Endothelial cell of umbilical vein (primary cell): ENCODE data around the gene MACROD2. TPM values are rescaled to one million over a fixed set of nuclear protein-coding genes. Genes with fewer than 3 reads are reported as not detected.

Source experiments
- BruUV-seq: library from RNA; stranded (reverse); fragments of 400-500 nt; replicated peaks from 2 replicates; lab custom pipeline; 2021; lab: Mats Ljungman, UMichigan
- CTCF ChIA-PET: fragments of 300-600, 350-600 bp; sonication (Branson Sonifier 250); formaldehyde crosslinking; loops from one replicate; lab custom pipeline; 2021; ENCODE audit warnings: antibody characterized with exemption, inconsistent platforms; lab: Charles Lee
- POLR2A ChIA-PET: fragments of 300-600, 350-600 bp; sonication (Branson Sonifier 250); formaldehyde crosslinking; loops from one replicate; lab custom pipeline; 2021; ENCODE audit warnings: antibody characterized with exemption, inconsistent platforms; lab: Charles Lee
- DNase-seq: peaks from one replicate; pipeline ENCODE4 v3.0.0-alpha.2; 2011; ENCODE audit warnings: low read depth, low spot score
- FAIRE-seq: peaks from 2 replicates; lab custom pipeline; 2011; peaks lifted over from hg19 to GRCh38; lab: Jason Lieb, UNC
- H2AFZ ChIP-seq: 2 replicates; pipeline ENCODE4 v1.6.0; 2012; ENCODE audit warnings: low read depth, low read length, control low read depth, inconsistent platforms
- H3K27ac ChIP-seq: 2 replicates; pipeline ENCODE4 v1.5.1; 2011; ENCODE audit warnings: low read depth, mild to moderate bottlenecking, control low read depth, low read length, moderate library complexity; ENCODE audit not compliant: insufficient read depth
- H3K27me3 ChIP-seq, 2 experiments: 2 replicates each; pipeline versions ENCODE4 v1.6.0 to v1.6.1; 2011; ENCODE audit warnings: low read length in 2 of 2, mixed read lengths in 1 of 2; ENCODE audit not compliant: control insufficient read depth in 2 of 2, insufficient read depth in 2 of 2
- H3K36me3 ChIP-seq, 2 experiments: 2 replicates in 1 of 2; 3 replicates in 1 of 2; pipeline ENCODE4 v1.5.1; 2011; ENCODE audit warnings: low read length in 2 of 2, mild to moderate bottlenecking in 1 of 2, moderate library complexity in 1 of 2; ENCODE audit not compliant: control insufficient read depth in 2 of 2, insufficient read depth in 2 of 2; ENCODE audit errors: extremely low read depth in 1 of 2
- H3K4me1 ChIP-seq: 3 replicates; pipeline ENCODE4 v1.5.1; 2011; ENCODE audit warnings: mild to moderate bottlenecking, low read length; ENCODE audit not compliant: control insufficient read depth, insufficient read depth; ENCODE audit errors: extremely low read depth
- H3K4me2 ChIP-seq: 2 replicates; pipeline ENCODE4 v1.6.1; 2011; ENCODE audit warnings: low read length, control low read depth, mixed read lengths; ENCODE audit not compliant: insufficient read depth
- H3K4me3 ChIP-seq, 3 experiments: fragments of 200-600 bp in 1 of 3; sonication (generic), shearing (Covaris generic) in 1 of 3; replicated peaks in 1 of 3; 2 replicates each; pipeline ENCODE4 v1.5.1; 2011 to 2016; ENCODE audit warnings: control low read depth in 3 of 3, low read length in 3 of 3, mild to moderate bottlenecking in 2 of 3, inconsistent platforms in 1 of 3, low read depth in 1 of 3, moderate library complexity in 1 of 3; ENCODE audit not compliant: insufficient read depth in 1 of 3
- H3K79me2 ChIP-seq: 2 replicates; pipeline ENCODE4 v1.6.0; 2012; ENCODE audit warnings: low read length, inconsistent platforms; ENCODE audit not compliant: control insufficient read depth, insufficient read depth
- H3K9ac ChIP-seq: replicated peaks from 2 replicates; pipeline ENCODE3; 2011; ENCODE audit warnings: low read length, control low read depth; ENCODE audit not compliant: insufficient read depth; ENCODE audit errors: extremely low read depth
- H3K9me1 ChIP-seq: replicated peaks from 3 replicates; pipeline ENCODE4 v1.6.0; 2011; ENCODE audit warnings: mild to moderate bottlenecking, low read length; ENCODE audit not compliant: control insufficient read depth, insufficient read depth; ENCODE audit errors: extremely low read depth
- H3K9me3 ChIP-seq: replicated peaks from 2 replicates; pipeline ENCODE4 v1.5.1; 2012; ENCODE audit warnings: low read length, inconsistent platforms; ENCODE audit not compliant: control insufficient read depth, insufficient read depth
- H4K20me1 ChIP-seq: replicated peaks from 2 replicates; pipeline ENCODE3; 2011; ENCODE audit warnings: mild to moderate bottlenecking, low read length; ENCODE audit not compliant: control insufficient read depth, insufficient read depth; ENCODE audit errors: extremely low read depth
- EZH2 ChIP-seq: IDR thresholded peaks from 2 replicates; pipeline ENCODE4 v1.6.1; 2012; ENCODE audit warnings: borderline replicate concordance, low read depth, mild to moderate bottlenecking, moderate library complexity, low read length, inconsistent platforms; ENCODE audit not compliant: severe bottlenecking
- FOS ChIP-seq: IDR thresholded peaks from 2 replicates; pipeline ENCODE4 v1.6.1; 2011; ENCODE audit warnings: mild to moderate bottlenecking, low read length, moderate library complexity, borderline replicate concordance; ENCODE audit not compliant: insufficient read depth
- GATA2 ChIP-seq: IDR thresholded peaks from 2 replicates; pipeline ENCODE4 v1.7.0; 2011; ENCODE audit warnings: low read depth, mild to moderate bottlenecking, moderate library complexity, mixed read lengths, low read length; ENCODE audit not compliant: insufficient read length, insufficient read depth
- JUN ChIP-seq: IDR thresholded peaks from 2 replicates; pipeline ENCODE4 v1.6.1; 2011; ENCODE audit warnings: borderline replicate concordance, low read depth; ENCODE audit not compliant: insufficient read length, insufficient read depth
- MYC ChIP-seq: IDR thresholded peaks from one replicate; pipeline ENCODE4 v1.6.1; 2011; ENCODE audit warnings: mild to moderate bottlenecking, low read depth, low read length
- POLR2A ChIP-seq: IDR thresholded peaks from 2 replicates; pipeline ENCODE4 v1.6.1; 2012; ENCODE audit warnings: low read depth, mild to moderate bottlenecking, control low read depth, low read length
- POLR2AphosphoS5 ChIP-seq: IDR thresholded peaks from 2 replicates; pipeline ENCODE4 v1.6.1; 2012; ENCODE audit warnings: low read depth, mild to moderate bottlenecking, control low read depth, low read length, moderate library complexity; ENCODE audit not compliant: insufficient read depth
- dilution Hi-C: fragments of 300-500 bp; cut with MboI; formaldehyde crosslinking; loops from one replicate; pipeline ENCODE4 v1.15.0; 2019; ENCODE audit warnings: low sequenced_read_pairs; ENCODE audit not compliant: extremely low pct_ligation_motif_present
- intact Hi-C: fragments of 100-400 bp; cut with micrococcal nuclease; formaldehyde crosslinking; loops from one replicate; pipeline ENCODE4 v1.10.0; 2022
- polyA plus RNA-seq, 4 experiments: library from polyadenylated mRNA; depleted of rRNA in 3 of 4; stranded (reverse) in 3 of 4; unstranded in 1 of 4; fragments of >200 nt; gene quantifications; 2 replicates each; pipeline versions ENCODE4 v1.2.1 to v1.2.3, GENCODE V29; 2011 to 2012; ENCODE audit warnings: missing spikeins in 1 of 4
- total RNA-seq: library from RNA; stranded (reverse); gene quantifications from 2 replicates; pipeline ENCODE4 v1.2.3, GENCODE V29; 2021
- TF ChIP-seq, protein P1 (sequence below): IDR thresholded peaks from 2 replicates; pipeline ENCODE4 v1.6.1; 2011; ENCODE audit not compliant: insufficient read depth, insufficient read length
- TF ChIP-seq, protein P2 (sequence below), 2 donors: IDR thresholded peaks; 1 replicate in 1 of 2; 2 replicates in 1 of 2; pipeline ENCODE4 v1.5.1; 2011; ENCODE audit warnings: low read length in 2 of 2, mild to moderate bottlenecking in 2 of 2, moderate library complexity in 2 of 2, control low read depth in 1 of 2, inconsistent platforms in 1 of 2, low read depth in 1 of 2; ENCODE audit not compliant: insufficient read depth in 1 of 2; ENCODE audit errors: extremely low read depth in 1 of 2

MACROD2 gene
- total and polyA plus RNA-seq, 2 donors (not counting 3 experiments of a cell fraction or from before 2014, with no cell fraction given), result 0.11 to 0.73 TPM

DNA sequence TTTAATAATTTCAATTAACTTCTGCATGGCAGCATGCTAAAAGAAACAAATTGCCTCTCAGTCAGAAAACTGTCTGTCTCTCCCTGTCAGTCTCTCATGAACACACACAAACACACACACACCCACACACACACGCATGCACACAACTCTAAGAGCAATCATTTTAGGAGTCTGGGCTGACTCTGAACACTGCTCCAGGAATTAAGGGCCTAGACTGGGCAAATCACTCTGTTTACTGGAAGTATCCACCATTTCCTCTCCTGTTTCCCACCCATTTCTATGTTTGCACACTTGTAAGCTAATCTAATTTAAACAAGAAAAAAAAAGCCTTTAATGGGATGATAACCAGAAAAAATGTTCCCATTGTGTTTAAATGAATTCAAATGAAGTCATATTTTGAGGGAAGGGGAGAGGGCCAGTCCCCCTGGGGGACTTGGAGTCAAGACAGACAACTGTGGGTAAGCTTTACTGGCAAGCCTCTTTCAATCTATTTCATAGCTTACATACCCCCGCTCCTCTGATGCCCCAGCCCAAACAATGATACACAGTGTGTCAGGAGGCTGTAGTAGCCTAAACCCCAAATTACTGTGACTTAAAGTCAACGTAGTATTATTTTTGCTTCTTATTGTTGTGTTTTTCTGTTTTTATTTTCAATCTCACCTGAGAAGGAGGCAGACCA is 789.9 kb downstream of the MACROD2 start:
- DNase-seq (no peak), FAIRE-seq (no peak)
- Histone ChIP-seq H4K20me1 (no peaks in the 10 kb centered on the region), H3K27ac (no peak overlapping the region), H3K4me1 (peaks cover 5% of the 10 kb centered on the region), H3K9me1 (no peaks in the 10 kb centered on the region), H3K4me3 (no peak overlapping the region), H3K9ac (no peak overlapping the region), H3K27me3 (peaks cover 0 to 2% of the 10 kb centered on the region in 2 experiments), H3K79me2 (no peaks in the 10 kb centered on the region), H3K9me3 (no peaks in the 10 kb centered on the region), H3K36me3 (no peaks in the 10 kb centered on the region), H2AFZ (no peak overlapping the region), H3K4me2 (no peak overlapping the region)
- CTCF ChIA-PET, result no interaction called here
- dilution Hi-C loops, result no loop called here
- intact Hi-C loops, result no loop called here
- TF ChIP-seq MYC, result no peak
- BruUV-seq, result no TSS peak
- POLR2A ChIA-PET, result no interaction called here

DNA sequence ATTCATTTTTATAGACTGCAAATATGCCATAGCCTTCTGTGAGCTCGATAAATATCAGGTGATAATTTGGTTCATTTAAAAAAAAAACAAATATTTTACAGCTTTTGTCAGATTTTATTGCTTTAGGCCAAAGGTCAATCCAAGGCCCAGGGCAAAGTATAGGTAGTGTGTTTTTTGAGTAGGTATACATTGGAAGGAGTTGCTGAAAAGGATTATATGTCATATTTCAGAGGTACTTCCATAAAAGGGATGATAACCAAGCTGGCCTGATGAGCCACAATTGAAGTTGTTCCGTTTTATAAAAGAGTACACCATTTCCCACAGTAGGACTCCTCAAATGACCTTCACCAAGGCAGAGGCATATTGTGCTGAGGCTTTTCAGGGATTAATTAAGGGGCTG is 794.9 kb downstream of the MACROD2 start:
- dilution Hi-C loops (no loop called here), intact Hi-C loops (no loop called here)
- Histone ChIP-seq H3K9me3 (no peaks in the 10 kb centered on the region), H3K79me2 (no peaks in the 10 kb centered on the region), H3K4me2 (no peak overlapping the region), H3K9ac (no peak overlapping the region), H2AFZ (no peak overlapping the region), H4K20me1 (no peaks in the 10 kb centered on the region), H3K4me3 (no peak overlapping the region), H3K27ac (no peak overlapping the region), H3K36me3 (no peaks in the 10 kb centered on the region), H3K27me3 (peaks cover 2% of the 10 kb centered on the region in 2 experiments), H3K9me1 (no peaks in the 10 kb centered on the region), H3K4me1 (no peaks in the 10 kb centered on the region)
- TF ChIP-seq POLR2A (no peak), MYC (no peak), JUN (no peak), EZH2 (no peak), FOS (no peak), POLR2AphosphoS5 (no peak), GATA2 (no peak)
- TF ChIP-seq, protein P1, sequence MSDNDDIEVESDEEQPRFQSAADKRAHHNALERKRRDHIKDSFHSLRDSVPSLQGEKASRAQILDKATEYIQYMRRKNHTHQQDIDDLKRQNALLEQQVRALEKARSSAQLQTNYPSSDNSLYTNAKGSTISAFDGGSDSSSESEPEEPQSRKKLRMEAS, result no peak
- TF ChIP-seq, protein P2, sequence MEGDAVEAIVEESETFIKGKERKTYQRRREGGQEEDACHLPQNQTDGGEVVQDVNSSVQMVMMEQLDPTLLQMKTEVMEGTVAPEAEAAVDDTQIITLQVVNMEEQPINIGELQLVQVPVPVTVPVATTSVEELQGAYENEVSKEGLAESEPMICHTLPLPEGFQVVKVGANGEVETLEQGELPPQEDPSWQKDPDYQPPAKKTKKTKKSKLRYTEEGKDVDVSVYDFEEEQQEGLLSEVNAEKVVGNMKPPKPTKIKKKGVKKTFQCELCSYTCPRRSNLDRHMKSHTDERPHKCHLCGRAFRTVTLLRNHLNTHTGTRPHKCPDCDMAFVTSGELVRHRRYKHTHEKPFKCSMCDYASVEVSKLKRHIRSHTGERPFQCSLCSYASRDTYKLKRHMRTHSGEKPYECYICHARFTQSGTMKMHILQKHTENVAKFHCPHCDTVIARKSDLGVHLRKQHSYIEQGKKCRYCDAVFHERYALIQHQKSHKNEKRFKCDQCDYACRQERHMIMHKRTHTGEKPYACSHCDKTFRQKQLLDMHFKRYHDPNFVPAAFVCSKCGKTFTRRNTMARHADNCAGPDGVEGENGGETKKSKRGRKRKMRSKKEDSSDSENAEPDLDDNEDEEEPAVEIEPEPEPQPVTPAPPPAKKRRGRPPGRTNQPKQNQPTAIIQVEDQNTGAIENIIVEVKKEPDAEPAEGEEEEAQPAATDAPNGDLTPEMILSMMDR (IDR thresholded peaks at IDR 0.05; ENCODE audit: extremely low read depth in 1 of 2, insufficient read depth in 1 of 2, low read depth in 1 of 2, low read length in 2 of 2), result no peak
- FAIRE-seq (no peak), DNase-seq (no peak)
- ChIA-PET CTCF (no interaction called here), POLR2A (no interaction called here)
- BruUV-seq, result no TSS peak
